VCaP (cell line): ENCODE measurements around the gene SLC39A13.

Source experiments
- H3K27ac ChIP-seq: fragments of 450-650 bp; 2 replicates; pipeline ENCODE4 v1.5.1; 2017
- TF ChIP-seq, protein P1 (sequence below): fragments of 450-650 bp; conservative IDR thresholded peaks from 2 replicates; pipeline ENCODE4 v1.5.1; 2017; ENCODE audit warnings: mild to moderate bottlenecking, moderate library complexity

The SLC39A13 gene

DNA sequence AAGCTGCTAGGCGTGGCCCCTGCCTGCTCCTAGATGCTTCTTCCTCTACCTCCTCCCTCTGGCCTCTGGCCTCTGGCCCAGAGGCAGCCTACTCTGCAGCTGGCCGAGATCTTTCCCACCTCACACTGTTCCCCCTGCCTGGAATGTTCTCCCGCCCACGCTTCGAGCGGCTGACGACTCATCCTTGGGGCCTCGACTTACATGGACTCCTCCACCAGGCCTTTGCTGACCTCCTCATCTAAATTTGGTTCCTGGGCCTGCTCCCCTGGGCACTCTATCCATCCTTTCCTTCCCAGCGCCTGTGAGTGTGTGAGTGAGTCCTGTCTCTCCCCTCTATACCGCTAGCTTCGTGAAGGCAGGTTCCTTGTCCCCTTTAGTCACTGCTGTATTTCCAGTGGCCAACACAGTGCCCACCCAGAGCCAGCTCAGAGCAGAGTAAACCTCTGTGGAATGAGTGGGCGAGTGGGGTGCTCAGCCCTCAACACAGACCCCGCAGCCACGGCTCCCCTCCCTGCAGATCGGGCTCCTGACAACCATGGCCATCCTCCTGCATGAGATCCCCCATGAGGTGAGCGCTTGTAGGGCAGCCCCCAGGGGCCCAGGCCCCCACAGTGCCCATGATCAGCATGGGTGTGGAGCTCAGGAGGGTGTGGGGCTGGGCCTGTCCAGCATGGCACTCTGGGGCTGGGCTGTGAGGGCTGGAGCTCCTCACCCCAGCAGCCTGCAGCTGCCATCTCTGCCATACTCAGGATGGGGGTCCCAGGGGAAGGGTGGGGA, 5.7 kb downstream of the SLC39A13 start:
- H3K27ac ChIP-seq = no peak overlapping the region
- TF ChIP-seq, protein P1, sequence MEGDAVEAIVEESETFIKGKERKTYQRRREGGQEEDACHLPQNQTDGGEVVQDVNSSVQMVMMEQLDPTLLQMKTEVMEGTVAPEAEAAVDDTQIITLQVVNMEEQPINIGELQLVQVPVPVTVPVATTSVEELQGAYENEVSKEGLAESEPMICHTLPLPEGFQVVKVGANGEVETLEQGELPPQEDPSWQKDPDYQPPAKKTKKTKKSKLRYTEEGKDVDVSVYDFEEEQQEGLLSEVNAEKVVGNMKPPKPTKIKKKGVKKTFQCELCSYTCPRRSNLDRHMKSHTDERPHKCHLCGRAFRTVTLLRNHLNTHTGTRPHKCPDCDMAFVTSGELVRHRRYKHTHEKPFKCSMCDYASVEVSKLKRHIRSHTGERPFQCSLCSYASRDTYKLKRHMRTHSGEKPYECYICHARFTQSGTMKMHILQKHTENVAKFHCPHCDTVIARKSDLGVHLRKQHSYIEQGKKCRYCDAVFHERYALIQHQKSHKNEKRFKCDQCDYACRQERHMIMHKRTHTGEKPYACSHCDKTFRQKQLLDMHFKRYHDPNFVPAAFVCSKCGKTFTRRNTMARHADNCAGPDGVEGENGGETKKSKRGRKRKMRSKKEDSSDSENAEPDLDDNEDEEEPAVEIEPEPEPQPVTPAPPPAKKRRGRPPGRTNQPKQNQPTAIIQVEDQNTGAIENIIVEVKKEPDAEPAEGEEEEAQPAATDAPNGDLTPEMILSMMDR = no peak

DNA sequence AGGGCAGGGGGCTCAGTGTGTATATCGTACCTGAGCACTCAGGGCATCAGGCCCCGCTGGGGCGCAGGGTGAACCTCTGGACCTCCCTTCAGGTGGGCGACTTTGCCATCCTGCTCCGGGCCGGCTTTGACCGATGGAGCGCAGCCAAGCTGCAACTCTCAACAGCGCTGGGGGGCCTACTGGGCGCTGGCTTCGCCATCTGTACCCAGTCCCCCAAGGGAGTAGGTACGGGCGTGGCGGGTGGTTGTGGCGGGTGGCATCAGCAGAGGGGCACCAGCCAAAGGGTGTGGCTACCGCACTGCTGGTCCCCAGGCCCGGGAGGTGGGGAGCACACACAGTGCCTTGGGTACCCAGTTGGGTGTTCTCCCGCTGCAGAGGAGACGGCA, 6.3 kb downstream of the SLC39A13 start:
- no peak overlapping the region; the same call in 1 of the 2 replicates for H3K27ac ChIP-seq
- TF ChIP-seq, protein P1 = no peak

DNA sequence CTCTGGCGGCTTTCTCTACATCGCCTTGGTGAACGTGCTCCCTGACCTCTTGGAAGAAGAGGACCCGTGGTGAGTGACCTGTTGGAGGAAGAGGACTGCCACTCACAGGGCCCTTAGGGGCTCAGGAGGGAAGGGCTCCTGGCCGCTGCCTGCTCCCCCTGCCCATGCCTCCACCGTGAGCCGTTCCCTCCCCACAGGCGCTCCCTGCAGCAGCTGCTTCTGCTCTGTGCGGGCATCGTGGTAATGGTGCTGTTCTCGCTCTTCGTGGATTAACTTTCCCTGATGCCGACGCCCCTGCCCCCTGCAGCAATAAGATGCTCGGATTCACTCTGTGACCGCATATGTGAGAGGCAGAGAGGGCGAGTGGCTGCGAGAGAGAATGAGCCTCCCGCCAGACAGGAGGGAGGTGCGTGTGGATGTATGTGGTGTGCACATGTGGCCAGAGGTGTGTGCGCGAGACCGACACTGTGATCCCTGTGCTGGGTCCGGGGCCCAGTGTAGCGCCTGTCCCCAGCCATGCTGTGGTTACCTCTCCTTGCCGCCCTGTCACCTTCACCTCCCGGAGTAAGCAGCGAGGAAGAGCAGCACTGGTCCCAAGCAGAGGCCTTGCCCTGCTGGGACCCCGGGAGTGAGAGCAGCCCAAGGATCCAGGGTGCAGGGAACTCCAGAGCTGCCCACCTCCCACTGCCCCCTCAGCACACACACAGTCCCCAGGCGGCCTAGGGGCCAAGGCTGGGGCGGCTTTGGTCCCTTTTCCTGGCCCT, 6.9 kb downstream of the SLC39A13 start:
- H3K27ac ChIP-seq = peak overlapping the region; percentile 48
- TF ChIP-seq, protein P1 = no peak

DNA sequence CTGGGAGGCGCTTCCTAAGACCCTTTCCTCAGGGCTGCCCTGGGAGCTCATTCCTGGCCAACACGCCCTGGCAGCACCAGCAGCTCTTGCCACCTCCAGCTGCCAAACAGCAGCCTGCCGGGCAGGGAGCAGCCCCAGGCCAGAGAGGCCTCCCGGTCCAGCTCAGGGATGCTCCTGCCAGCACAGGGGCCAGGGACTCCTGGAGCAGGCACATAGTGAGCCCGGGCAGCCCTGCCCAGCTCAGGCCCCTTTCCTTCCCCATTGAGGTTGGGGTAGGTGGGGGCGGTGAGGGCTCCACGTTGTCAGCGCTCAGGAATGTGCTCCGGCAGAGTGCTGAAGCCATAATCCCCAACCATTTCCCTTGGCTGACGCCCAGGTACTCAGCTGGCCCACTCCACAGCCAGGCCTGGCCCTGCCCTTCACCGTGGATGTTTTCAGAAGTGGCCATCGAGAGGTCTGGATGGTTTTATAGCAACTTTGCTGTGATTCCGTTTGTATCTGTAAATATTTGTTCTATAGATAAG, 7.6 kb downstream of the SLC39A13 start:
- H3K27ac ChIP-seq = peak overlapping the region; percentile 48
- TF ChIP-seq, protein P1 = no peak

DNA sequence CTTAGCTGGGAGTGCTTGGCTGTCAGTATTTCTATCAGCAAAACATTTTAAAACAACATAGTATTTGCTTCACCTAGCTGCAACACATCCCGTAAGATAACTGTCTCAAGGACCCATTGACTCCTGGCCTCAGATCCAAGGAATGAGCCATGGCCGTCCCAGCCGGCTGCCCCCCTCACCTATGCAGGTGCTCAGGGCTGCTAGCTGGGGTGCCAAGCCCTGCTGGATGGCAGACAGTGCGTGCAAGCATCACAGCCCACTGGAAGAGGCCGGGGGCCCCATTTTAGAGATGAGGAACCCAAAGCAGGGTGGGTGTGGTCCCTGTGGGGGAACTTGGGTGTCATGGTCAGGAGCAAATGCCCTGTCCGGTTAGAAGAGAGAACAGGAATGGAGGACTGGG, 9.3 kb downstream of the SLC39A13 start:
- TF ChIP-seq, protein P1 = no peak
- H3K27ac ChIP-seq = no peak overlapping the region

DNA sequence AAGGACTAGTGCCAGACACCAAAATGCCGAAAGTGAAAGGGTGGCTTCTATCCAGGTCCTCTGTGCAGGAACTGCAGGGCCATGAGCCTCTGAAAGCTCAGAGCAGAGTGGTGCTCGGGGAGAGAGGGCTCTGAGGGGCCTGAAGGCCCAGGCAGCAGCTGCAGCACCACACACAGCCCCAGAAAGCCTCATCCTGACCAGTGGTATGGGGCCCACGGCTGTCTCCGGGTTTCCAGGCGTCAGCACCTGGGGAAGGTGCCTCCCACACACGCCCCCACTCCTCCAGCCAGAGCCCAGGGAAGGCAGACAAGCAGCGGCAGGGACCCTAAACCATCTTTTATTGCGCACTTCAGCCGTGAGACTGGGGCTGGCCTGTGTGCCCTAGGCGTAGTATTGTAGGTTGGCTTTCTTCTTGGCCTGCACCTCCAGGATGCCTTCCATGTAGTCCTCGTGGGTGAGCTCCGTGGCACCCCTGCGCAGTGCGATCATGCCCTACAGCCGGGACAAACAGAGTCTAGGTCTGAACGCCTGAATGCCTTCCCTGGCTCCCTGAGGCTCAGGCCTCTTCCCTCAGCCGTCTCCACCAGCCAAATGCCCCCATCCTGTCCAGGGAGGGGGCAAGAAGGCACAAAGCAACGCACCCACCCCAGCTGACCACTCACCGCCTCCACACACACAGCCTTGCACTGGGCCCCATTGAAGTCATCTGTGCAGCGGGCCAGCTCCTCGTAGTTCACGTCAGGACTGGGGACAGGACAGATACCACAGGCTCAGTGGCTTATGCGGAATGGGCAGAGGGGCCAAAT, 10.3 kb downstream of the SLC39A13 start:
- TF ChIP-seq, protein P1 = no peak
- no peak overlapping the region for H3K27ac ChIP-seq

DNA sequence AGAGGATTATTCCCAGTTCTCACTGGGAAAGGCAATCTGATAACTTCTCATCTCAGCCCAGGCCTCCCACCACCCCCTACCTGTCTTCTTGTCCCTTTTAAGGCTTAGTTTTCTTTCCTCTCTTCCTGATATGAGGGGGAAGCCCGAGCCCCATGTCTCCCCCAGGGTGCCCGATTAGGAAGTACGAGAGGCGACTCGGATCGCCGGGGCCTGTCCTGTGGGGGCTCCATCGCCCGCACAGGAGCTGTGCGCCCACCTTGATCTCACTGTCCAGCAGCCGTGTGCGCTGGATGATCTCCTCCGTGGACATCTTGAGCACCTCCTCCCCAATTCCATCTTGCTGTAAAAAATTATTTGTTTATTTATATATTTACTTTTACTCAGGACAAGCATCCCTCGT, 17.2 kb downstream of the SLC39A13 start:
- H3K27ac ChIP-seq = peak overlapping the region; percentile 91
- TF ChIP-seq, protein P1 = no peak
